Keratinocyte (primary cell): ENCODE results near the gene PIPOX. TPM values are rescaled to one million over a fixed set of nuclear protein-coding genes. Genes with fewer than 3 reads are reported as not detected.

Experiments
- DNase-seq: peaks from one replicate; pipeline ENCODE4 v3.0.0-alpha.2; 2011; ENCODE audit warnings: low read depth, missing footprints, low spot score
- FAIRE-seq: peaks from 2 replicates; lab custom pipeline; 2011; peaks lifted over from hg19 to GRCh38; lab: Jason Lieb, UNC
- H2AFZ ChIP-seq: 2 replicates; pipeline ENCODE4 v1.6.0; 2012; ENCODE audit warnings: low read length, control low read depth, inconsistent platforms; ENCODE audit not compliant: control insufficient read depth
- H3K27ac ChIP-seq: 2 replicates; pipeline ENCODE4 v1.5.1; 2011; ENCODE audit warnings: low read length; ENCODE audit not compliant: control insufficient read depth, insufficient read depth
- H3K27me3 ChIP-seq: 3 replicates; pipeline ENCODE4 v1.6.0; 2011; ENCODE audit warnings: low read length; ENCODE audit not compliant: control insufficient read depth, insufficient read depth; ENCODE audit errors: extremely low read depth
- H3K36me3 ChIP-seq, 2 experiments: 2 replicates in 1 of 2; 3 replicates in 1 of 2; pipeline ENCODE4 v1.5.1; 2011; ENCODE audit warnings: low read length in 2 of 2, mild to moderate bottlenecking in 1 of 2; ENCODE audit not compliant: control insufficient read depth in 2 of 2, insufficient read depth in 2 of 2; ENCODE audit errors: extremely low read depth in 1 of 2
- H3K4me1 ChIP-seq: 3 replicates; pipeline ENCODE4 v1.5.1; 2011; ENCODE audit warnings: low read length; ENCODE audit not compliant: control insufficient read depth, insufficient read depth; ENCODE audit errors: extremely low read depth
- H3K4me2 ChIP-seq: 3 replicates; pipeline ENCODE4 v1.6.0; 2011; ENCODE audit warnings: low read depth, low read length; ENCODE audit not compliant: control insufficient read depth, insufficient read depth; ENCODE audit errors: extremely low read depth
- H3K4me3 ChIP-seq, 3 experiments: fragments of 200-600 bp in 1 of 3; sonication (generic) in 1 of 3; 2 replicates in 2 of 3; 3 replicates in 1 of 3; pipeline ENCODE4 v1.5.1; 2011 to 2016; ENCODE audit warnings: low read length in 3 of 3, mild to moderate bottlenecking in 3 of 3, control low read depth in 2 of 3, inconsistent platforms in 1 of 3, low read depth in 1 of 3, mixed read lengths in 1 of 3, mixed run types in 1 of 3, moderate library complexity in 1 of 3; ENCODE audit not compliant: control insufficient read depth in 2 of 3, insufficient read depth in 2 of 3; ENCODE audit errors: extremely low read depth in 1 of 3
- H3K79me2 ChIP-seq: 2 replicates; pipeline ENCODE4 v1.6.0; 2012; ENCODE audit warnings: low read length; ENCODE audit not compliant: control insufficient read depth, insufficient read depth
- H3K9ac ChIP-seq: 3 replicates; pipeline ENCODE4 v1.6.0; 2011; ENCODE audit warnings: low read length; ENCODE audit not compliant: control insufficient read depth, insufficient read depth; ENCODE audit errors: extremely low read depth
- H3K9me1 ChIP-seq: 3 replicates; pipeline ENCODE4 v1.6.0; 2011; ENCODE audit warnings: low read length; ENCODE audit not compliant: control insufficient read depth, insufficient read depth; ENCODE audit errors: extremely low read depth
- H3K9me3 ChIP-seq: 2 replicates; pipeline ENCODE4 v1.5.1; 2012; ENCODE audit warnings: low read depth, low read length; ENCODE audit not compliant: control insufficient read depth
- H4K20me1 ChIP-seq: 3 replicates; pipeline ENCODE4 v1.6.0; 2011; ENCODE audit warnings: low read length; ENCODE audit not compliant: control insufficient read depth, insufficient read depth; ENCODE audit errors: extremely low read depth
- EZH2 ChIP-seq: IDR thresholded peaks from one replicate; pipeline ENCODE4 v1.6.1; 2012; ENCODE audit warnings: inconsistent platforms, mild to moderate bottlenecking, low read length, moderate library complexity
- dilution Hi-C: fragments of 300-500 bp; cut with MboI; formaldehyde crosslinking; loops from one replicate; pipeline ENCODE4 v1.7.0; 2020; ENCODE audit warnings: low sequenced_read_pairs; ENCODE audit not compliant: extremely low pct_ligation_motif_present
- polyA plus RNA-seq, 5 experiments: library from polyadenylated mRNA; depleted of rRNA in 3 of 5; stranded (reverse) in 3 of 5; stranded (forward) in 1 of 5; unstranded in 1 of 5; fragments of >200 nt; gene quantifications; 1 replicate in 1 of 5; 2 replicates in 3 of 5; 3 replicates in 1 of 5; pipeline versions ENCODE4 v1.2.1 to v1.2.3, GENCODE V29; 2011 to 2012; ENCODE audit warnings: missing spikeins in 2 of 5, low read depth in 1 of 5, low replicate concordance in 1 of 5
- TF ChIP-seq, protein P1 (sequence below), 3 experiments: IDR thresholded peaks in 1 of 3; conservative IDR thresholded peaks in 1 of 3; optimal IDR thresholded peaks in 1 of 3; 2 replicates in 2 of 3; 3 replicates in 1 of 3; pipeline versions ENCODE3 to v1.5.1; 2011; ENCODE audit warnings: low read length in 3 of 3, mild to moderate bottlenecking in 3 of 3, moderate library complexity in 2 of 3, control low read depth in 1 of 3, inconsistent platforms in 1 of 3; ENCODE audit not compliant: insufficient read depth in 2 of 3; ENCODE audit errors: extremely low read depth in 1 of 3

PIPOX gene
- polyA plus RNA-seq, 1 donor (not counting 4 experiments of a cell fraction or from before 2014, with no cell fraction given) = not detected

DNA sequence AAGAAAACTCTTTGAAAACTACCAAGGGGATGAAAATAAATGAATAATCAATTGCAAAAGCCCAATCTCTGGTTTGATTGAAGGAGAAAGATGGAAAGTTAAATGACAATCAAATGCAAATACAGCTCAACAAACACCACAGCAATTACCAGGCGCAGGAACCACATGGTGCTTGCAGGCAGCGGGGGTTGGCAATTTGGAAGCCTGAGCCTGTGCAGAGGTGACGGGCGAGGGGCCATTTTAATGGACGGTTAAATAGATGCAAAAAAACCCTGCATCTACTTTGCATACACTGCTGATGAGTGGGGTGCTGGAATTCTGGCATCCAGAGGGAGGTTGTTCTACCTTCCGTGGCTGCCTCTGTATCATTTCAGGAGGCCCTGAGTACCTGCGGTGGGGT is 32.4 kb upstream of the PIPOX start:
- TF ChIP-seq, protein P1, sequence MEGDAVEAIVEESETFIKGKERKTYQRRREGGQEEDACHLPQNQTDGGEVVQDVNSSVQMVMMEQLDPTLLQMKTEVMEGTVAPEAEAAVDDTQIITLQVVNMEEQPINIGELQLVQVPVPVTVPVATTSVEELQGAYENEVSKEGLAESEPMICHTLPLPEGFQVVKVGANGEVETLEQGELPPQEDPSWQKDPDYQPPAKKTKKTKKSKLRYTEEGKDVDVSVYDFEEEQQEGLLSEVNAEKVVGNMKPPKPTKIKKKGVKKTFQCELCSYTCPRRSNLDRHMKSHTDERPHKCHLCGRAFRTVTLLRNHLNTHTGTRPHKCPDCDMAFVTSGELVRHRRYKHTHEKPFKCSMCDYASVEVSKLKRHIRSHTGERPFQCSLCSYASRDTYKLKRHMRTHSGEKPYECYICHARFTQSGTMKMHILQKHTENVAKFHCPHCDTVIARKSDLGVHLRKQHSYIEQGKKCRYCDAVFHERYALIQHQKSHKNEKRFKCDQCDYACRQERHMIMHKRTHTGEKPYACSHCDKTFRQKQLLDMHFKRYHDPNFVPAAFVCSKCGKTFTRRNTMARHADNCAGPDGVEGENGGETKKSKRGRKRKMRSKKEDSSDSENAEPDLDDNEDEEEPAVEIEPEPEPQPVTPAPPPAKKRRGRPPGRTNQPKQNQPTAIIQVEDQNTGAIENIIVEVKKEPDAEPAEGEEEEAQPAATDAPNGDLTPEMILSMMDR (optimal IDR thresholded peaks at IDR 0.05 in 1 of 3, IDR thresholded peaks at IDR 0.05 in 1 of 3, conservative IDR thresholded peaks at IDR 0.05 in 1 of 3; ENCODE audit: extremely low read depth in 1 of 3, insufficient read depth in 2 of 3, low read length in 3 of 3) = no peak
- TF ChIP-seq EZH2 = no peak
- H3K4me3 ChIP-seq = no peak overlapping the region
- H3K9ac ChIP-seq = no peak overlapping the region
- H3K4me1 ChIP-seq = peaks cover 3% of the 10 kb centered on the region
- H4K20me1 ChIP-seq = no peaks in the 10 kb centered on the region
- H3K79me2 ChIP-seq = no peaks in the 10 kb centered on the region
- DNase-seq (no peak), FAIRE-seq (no peak)
- H3K9me3 ChIP-seq = no peaks in the 10 kb centered on the region
- no peak overlapping the region for H3K4me2 ChIP-seq
- dilution Hi-C loops = no loop called here
- H3K27me3 ChIP-seq = peaks cover 32% of the 10 kb centered on the region
- H3K9me1 ChIP-seq = no peaks in the 10 kb centered on the region
- no peaks in the 10 kb centered on the region for H3K36me3 ChIP-seq
- H3K27ac ChIP-seq = no peak overlapping the region
- no peak overlapping the region for H2AFZ ChIP-seq

- no peaks in the 10 kb centered on the region for H4K20me1 ChIP-seq
- H3K4me3 ChIP-seq = no peak overlapping the region
- H3K36me3 ChIP-seq = no peaks in the 10 kb centered on the region
- dilution Hi-C loops = no loop called here
- DNase-seq = no peak
- peaks cover 36% of the 10 kb centered on the region for H3K27me3 ChIP-seq
- H3K27ac ChIP-seq = no peak overlapping the region
- FAIRE-seq = no peak
- no peaks in the 10 kb centered on the region for H3K79me2 ChIP-seq
- H3K9me1 ChIP-seq = no peaks in the 10 kb centered on the region
- no peak overlapping the region for H3K4me2 ChIP-seq
- no peak overlapping the region for H2AFZ ChIP-seq
- no peak overlapping the region for H3K9ac ChIP-seq
- peaks cover 3% of the 10 kb centered on the region for H3K4me1 ChIP-seq
- TF ChIP-seq EZH2 = no peak
- TF ChIP-seq, protein P1 (optimal IDR thresholded peaks at IDR 0.05 in 1 of 3, IDR thresholded peaks at IDR 0.05 in 1 of 3, conservative IDR thresholded peaks at IDR 0.05 in 1 of 3; ENCODE audit: extremely low read depth in 1 of 3, insufficient read depth in 2 of 3, low read length in 3 of 3) = no peak
- H3K9me3 ChIP-seq = no peaks in the 10 kb centered on the region
Measured at GRCh38 chr17:29012535-29012934, 30.4 kb upstream of the PIPOX start.
